ENCODE measurements around the gene DGLUCY.
"Not testable (repeated sequence)": the region's sequence is repeated elsewhere in the genome, so short reads cannot be mapped to it uniquely, and the experiment has no call there.

DGLUCY gene

GRCh38 chr14:91111443-91111842 lies 2.4 kb upstream of the DGLUCY start:
- no peak for DNase-seq

DNA sequence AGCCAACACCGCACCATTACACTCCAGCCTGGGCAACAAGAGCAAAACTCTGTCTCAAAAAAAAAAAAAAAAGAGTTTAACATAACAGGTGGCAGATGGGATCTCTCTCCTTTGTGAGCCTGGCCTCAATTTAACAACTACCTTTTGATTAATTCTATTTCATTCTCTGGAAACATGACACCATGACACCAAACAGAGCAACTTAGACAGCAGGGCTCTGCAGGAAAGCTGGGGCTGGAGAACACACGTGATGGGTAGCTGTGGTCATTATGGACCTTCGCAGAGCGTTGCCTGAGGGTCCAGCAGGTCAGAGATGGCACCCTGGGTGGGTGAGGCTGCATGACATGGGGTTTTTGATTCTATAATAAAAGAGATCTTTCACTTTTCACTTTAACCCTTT lies 1.7 kb upstream of the DGLUCY start:
- DNase-seq: no peak

- DNase-seq: peak; percentile 63 to 74
These were observed 499 bp downstream of the DGLUCY start for GRCh38 chr14:91114079-91115065.

DNA sequence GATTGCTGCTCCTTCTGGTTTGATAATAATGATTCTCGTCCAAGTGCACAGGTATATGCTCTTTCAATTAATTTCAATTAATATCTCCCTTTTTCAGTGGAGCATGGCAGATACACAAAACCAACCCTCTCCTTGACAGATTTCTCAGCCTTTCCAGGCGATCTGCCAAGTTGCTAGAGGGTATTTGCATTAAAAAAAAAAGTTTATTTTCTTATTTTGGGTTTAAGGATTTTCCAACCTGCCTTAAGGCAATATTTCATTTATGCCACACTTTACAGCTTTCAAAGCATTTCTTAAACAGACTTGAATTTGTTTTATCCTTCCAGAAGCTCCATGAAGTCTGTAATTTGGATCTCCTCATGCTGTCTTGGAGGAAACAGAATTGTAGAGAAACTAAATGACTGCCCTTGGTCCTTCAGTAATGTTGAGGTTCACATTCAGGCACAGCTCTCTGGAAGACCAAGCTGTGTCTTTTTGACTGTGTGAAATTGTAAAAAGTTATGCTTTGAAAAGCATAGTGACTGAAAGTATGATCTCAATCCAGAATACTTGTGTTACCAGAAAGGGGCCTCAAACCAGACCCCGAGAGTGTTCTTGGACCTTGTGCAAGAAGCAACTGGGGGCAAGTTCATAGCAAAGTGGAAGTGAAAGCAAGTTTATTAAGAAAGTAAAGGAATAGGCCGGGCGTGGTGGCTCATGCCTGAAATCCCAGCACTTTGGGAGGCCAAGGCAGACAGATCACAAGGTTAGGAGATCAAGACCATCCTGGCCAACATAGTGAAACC lies 2.3 kb downstream of the DGLUCY start:
- no peak for DNase-seq

DNA sequence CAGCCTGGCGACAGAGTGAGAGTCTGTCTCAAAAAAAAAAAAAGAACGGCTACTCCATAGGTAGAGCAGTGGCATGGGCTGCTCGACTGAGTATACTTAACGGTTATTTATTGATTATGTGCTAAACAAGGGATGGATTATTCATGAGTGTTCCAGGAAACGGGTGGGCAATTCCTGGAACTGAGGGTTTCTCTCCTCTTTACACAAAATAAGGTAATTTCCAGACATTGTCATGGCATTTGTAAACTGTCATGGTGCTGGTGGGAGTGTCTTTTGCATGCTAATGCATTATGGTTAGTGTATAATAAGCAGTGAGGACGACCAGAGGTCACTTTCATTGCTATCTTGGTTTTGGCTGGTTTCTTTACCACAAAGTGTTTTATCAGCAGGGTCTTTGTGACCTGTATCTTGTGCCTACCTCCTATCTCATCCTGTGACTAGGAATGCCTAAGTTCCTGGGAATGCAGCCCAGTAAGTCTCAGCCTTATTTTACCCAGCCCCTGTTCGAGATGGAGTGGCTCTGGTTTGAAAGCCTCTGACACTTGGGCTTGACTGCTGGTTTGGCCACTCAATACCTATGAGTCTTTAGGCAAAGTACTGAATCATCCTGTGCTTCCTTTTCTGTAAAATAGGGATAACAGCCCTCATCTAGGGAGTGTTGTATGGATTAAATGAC lies 3.2 kb downstream of the DGLUCY start:
- peak in 1 of 2 donors; percentile 17 for DNase-seq

DNA sequence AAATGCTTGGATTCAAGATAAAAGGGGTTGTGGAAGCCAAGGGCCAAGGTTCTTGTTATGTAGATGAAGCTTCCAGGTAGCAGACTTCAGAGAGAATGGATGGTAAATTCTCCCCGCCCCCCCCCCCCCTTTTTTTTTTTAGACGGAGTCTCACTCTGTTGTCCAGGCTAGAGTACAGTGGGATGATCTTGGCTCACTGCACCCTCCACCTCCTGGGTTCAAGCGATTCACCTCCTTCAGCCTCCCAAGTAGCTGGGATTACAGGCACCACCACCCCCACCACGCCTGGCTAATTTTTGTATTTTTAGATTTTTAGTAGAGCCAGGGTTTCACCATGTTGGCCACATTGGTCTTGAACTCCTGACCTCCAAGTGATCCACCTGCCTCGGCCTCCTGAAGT lies 4.1 kb downstream of the DGLUCY start:
- DNase-seq: no peak

GRCh38 chr14:91118511-91119068 lies 4.7 kb downstream of the DGLUCY start:
- no peak for DNase-seq

GRCh38 chr14:91119556-91120311 lies 5.9 kb downstream of the DGLUCY start:
- no peak for DNase-seq

DNA sequence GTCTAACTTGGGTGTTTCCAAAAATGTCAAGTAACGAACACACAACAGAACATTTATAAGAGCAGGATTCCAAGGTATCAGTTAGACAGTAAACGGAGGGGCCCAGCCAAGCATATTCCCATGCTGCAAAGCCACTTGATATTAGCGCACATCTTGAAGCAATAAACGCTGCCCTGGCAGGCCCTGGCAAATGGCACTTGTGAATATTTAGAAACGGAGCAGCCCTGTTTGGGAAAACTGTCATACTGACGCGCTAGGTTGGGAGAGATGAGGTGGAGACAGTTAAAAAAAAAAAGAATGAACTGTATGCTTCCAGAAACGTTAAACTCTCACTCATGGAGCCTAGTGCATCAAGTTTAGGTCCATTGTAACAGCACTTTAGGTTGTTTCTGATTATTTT lies 9.3 kb downstream of the DGLUCY start:
- DNase-seq: no peak

GRCh38 chr14:91124406-91125270 lies 10.8 kb downstream of the DGLUCY start:
- not testable (repeated sequence) for DNase-seq

DNA sequence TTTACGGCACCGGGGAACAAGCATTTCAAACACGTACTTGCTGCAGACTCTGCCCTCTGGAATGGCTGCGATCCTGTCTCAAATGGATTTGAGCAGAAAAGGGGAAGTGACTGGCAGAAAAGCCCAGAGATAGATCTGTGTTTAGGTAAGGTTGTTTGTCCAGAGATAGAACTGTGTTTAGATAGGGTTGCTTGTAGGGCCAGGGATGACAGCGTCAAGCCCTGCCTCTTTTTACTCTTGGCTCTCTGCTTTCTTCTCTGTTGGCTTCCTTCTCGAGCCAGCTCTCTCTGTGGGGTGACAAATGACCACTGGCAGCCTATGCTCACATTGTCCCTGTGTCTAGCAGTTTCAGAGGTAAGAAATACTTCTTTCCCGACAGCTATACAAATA lies 11.4 kb downstream of the DGLUCY start:
- DNase-seq: no peak

DNA sequence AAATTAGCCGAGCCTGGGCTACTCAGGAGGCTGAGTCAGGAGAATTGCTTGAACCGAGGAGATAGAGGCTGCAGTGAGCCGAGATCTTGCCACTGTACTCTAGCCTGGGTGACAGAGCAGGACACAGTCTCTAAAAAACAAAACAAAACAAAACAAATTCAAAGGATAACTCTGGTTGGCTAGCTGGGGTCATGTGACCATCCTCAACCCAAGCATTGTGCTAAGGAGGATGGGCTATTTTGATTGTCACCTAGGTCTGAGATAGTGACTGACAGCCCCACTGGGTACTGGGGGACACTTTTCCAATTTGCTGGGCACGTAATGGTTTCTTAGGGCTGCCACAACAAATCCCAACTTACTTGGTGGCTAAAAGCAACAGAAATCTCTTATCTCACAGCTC lies 11.9 kb downstream of the DGLUCY start:
- no peak for DNase-seq

GRCh38 chr14:91126761-91127160 lies 12.9 kb downstream of the DGLUCY start:
- no peak for DNase-seq

GRCh38 chr14:91127401-91127801 lies 13.5 kb downstream of the DGLUCY start:
- no peak for DNase-seq

DNA sequence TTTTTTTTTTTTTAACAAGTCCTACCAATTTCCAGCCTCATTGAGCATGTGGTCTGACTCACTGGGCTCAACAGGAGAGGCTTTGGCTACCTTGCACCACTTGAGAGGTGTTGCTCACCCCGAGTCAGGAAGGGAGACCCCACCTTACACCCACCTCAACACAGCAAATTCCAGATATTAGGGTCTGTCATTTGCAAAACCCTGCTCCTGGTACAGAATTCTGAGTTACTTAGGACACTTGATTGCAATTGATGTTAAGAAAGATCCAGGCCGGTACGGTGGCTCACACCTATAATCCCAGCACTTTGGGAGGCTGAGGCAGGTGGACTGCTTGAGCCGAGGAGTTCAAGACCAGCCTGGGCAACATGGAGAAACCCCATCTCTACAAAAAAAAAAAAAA lies 14.1 kb downstream of the DGLUCY start:
- DNase-seq: no peak

GRCh38 chr14:91128699-91129098 lies 14.8 kb downstream of the DGLUCY start:
- DNase-seq: no peak

GRCh38 chr14:91129261-91129660 lies 15.4 kb downstream of the DGLUCY start:
- DNase-seq: no peak

GRCh38 chr14:91135039-91135438 lies 21.2 kb downstream of the DGLUCY start:
- no peak for DNase-seq

GRCh38 chr14:91138511-91139359 lies 24.9 kb downstream of the DGLUCY start:
- DNase-seq: peak; percentile 45 to 57

DNA sequence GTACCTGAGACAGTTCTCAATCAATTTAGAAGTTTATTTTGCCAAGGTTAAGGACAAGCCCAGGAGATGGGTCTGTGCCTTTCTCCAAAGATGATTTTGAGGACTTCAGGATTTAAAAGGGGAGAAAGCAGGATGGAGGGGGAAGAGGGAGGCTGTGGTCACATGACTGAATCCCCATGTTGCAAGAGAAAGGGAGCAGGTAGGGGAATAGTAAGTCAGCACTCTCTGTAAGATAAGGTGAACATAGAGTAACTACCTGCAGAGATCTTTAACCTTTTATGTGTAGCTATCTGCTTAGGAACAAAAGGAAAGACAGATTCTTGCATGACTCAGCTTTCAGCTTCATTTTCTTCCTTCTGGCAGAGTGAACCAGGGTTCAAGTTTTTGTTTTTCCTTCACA lies 25.9 kb downstream of the DGLUCY start:
- no peak for DNase-seq
